HepG2 (cell line): Measurements from ENCODE around the gene CCDC74A. TPM values are rescaled to one million over a fixed set of nuclear protein-coding genes. Genes with fewer than 3 reads are reported as not detected.

Experiments
- ATF7-NPFF ChIP-seq: sonication (generic); formaldehyde crosslinking; IDR thresholded peaks from 2 replicates; pipeline ENCODE4 v1.8.1; 2023; ENCODE audit warnings: mild to moderate bottlenecking, low read depth, missing genetic modification reagents, moderate library complexity
- CEBPB ChIP-seq: IDR thresholded peaks from 2 replicates; pipeline ENCODE4 v1.6.1; 2011; ENCODE audit warnings: low read depth, low read length, improper control_type of control experiment, borderline replicate concordance
- CHD2 ChIP-seq: IDR thresholded peaks from 2 replicates; pipeline ENCODE4 v1.6.1; 2011; ENCODE audit warnings: low read depth, low read length, improper control_type of control experiment
- IRF9 ChIP-seq: sonication (generic); formaldehyde crosslinking; IDR thresholded peaks from 2 replicates; pipeline ENCODE4 v1.8.0; 2022; ENCODE audit warnings: missing genetic modification reagents, mild to moderate bottlenecking, borderline replicate concordance
- JUN ChIP-seq: sonication (generic); formaldehyde crosslinking; IDR thresholded peaks from 2 replicates; pipeline ENCODE4 v1.4.0; 2020; ENCODE audit warnings: mild to moderate bottlenecking, missing genetic modification reagents
- JUND ChIP-seq: sonication (generic); formaldehyde crosslinking; IDR thresholded peaks from 2 replicates; pipeline ENCODE4 v1.8.0; 2022; ENCODE audit warnings: mild to moderate bottlenecking, missing genetic modification reagents
- MEIS1 ChIP-seq: sonication (generic); formaldehyde crosslinking; IDR thresholded peaks from 2 replicates; pipeline ENCODE4 v1.9.0; 2021; ENCODE audit warnings: mild to moderate bottlenecking, missing genetic modification reagents, moderate library complexity, borderline replicate concordance
- NR3C1 ChIP-seq: sonication (generic); formaldehyde crosslinking; IDR thresholded peaks from 2 replicates; pipeline ENCODE4 v1.4.0; 2020; ENCODE audit warnings: missing genetic modification reagents
- RBFOX2 ChIP-seq: fragments of 200-400 bp; formaldehyde crosslinking; IDR thresholded peaks from 2 replicates; pipeline ENCODE4 v1.6.1; 2017; ENCODE audit warnings: low read depth, mild to moderate bottlenecking, low read length
- RERE ChIP-seq: IDR thresholded peaks from 2 replicates; pipeline ENCODE4 v1.6.1; 2016; ENCODE audit warnings: low read depth, missing genetic modification reagents, missing compliant biosample characterization
- ZBTB39 ChIP-seq: sonication (generic); formaldehyde crosslinking; IDR thresholded peaks from 2 replicates; pipeline ENCODE4 v1.5.0; 2020; ENCODE audit warnings: missing genetic modification reagents
- ZFP91 ChIP-seq: sonication (generic); formaldehyde crosslinking; IDR thresholded peaks from 2 replicates; pipeline ENCODE4 v1.9.0; 2022; ENCODE audit warnings: missing genetic modification reagents, mild to moderate bottlenecking, borderline replicate concordance
- ZNF292 ChIP-seq: sonication (generic); formaldehyde crosslinking; IDR thresholded peaks from 2 replicates; pipeline ENCODE4 v1.8.1; 2022; ENCODE audit warnings: mild to moderate bottlenecking, low read depth, missing genetic modification reagents, borderline replicate concordance
- ZNF333 ChIP-seq: sonication (generic); formaldehyde crosslinking; IDR thresholded peaks from 2 replicates; pipeline ENCODE4 v1.4.0; 2020; ENCODE audit warnings: mild to moderate bottlenecking, missing genetic modification reagents, borderline replicate concordance
- ZNF501 ChIP-seq: sonication (generic); formaldehyde crosslinking; IDR thresholded peaks from 2 replicates; pipeline ENCODE4 v1.5.1; 2020; ENCODE audit warnings: mild to moderate bottlenecking, moderate library complexity, missing genetic modification reagents
- ZNF709 ChIP-seq: sonication (generic); formaldehyde crosslinking; IDR thresholded peaks from 2 replicates; pipeline ENCODE4 v1.5.0; 2020; ENCODE audit warnings: mild to moderate bottlenecking, missing genetic modification reagents
- ZNF724P ChIP-seq: sonication (generic); formaldehyde crosslinking; IDR thresholded peaks from 2 replicates; pipeline ENCODE4 v1.8.0; 2022; ENCODE audit warnings: missing genetic modification reagents, borderline replicate concordance
- polyA plus RNA-seq, 8 experiments: library from polyadenylated mRNA; depleted of rRNA in 3 of 8; stranded (reverse) in 7 of 8; unstranded in 1 of 8; fragments of >200 nt; fragmentation: Illumina TruSeq in 4 of 8; extraction: Trizol in 4 of 8; gene quantifications; 2 replicates each; pipeline versions ENCODE4 v1.2.1 to v1.2.3, GENCODE V29; 2011 to 2016; ENCODE audit warnings: low read depth in 4 of 8, missing spikeins in 1 of 8, mixed read lengths in 1 of 8; ENCODE audit not compliant: insufficient read depth in 1 of 8
- total RNA-seq, 5 experiments: library from RNA; depleted of rRNA; stranded (reverse); fragments of >200 nt; fragmentation: Illumina TruSeq; extraction: Trizol; gene quantifications; 2 replicates each; pipeline ENCODE4 v1.2.3, GENCODE V29; 2016; ENCODE audit warnings: low read depth in 1 of 5

Gene CCDC74A
- total and polyA plus RNA-seq, 2 of the 13 experiments (the other 11 are each of a cell fraction or from before 2014, with no cell fraction given), result 0.15 to 0.17 TPM

- TF ChIP-seq ZFP91 (CRISPR knock-in tag) (peak; percentile 82; the same call in 1 of the 2 replicates), ZNF709 (CRISPR knock-in tag) (peak; percentile 69; the same call in 1 of the 2 replicates), CHD2 (peak; percentile 42; the same call in 1 of the 2 replicates), MEIS1 (CRISPR knock-in tag) (peak; percentile 27; the same call in 1 of the 2 replicates), ZBTB39 (CRISPR knock-in tag) (0 out of 2 replicates have a peak, but pooled peaks have one; percentile 59), IRF9 (peak; percentile 80), ATF7-NPFF (CRISPR knock-in tag) (peak; percentile 82; the same call in 1 of the 2 replicates), RERE (peak; percentile 17; the same call in 1 of the 2 replicates), JUN (CRISPR knock-in tag) (no peak), JUND (peak; percentile 61; the same call in 1 of the 2 replicates), NR3C1 (CRISPR knock-in tag) (no peak), ZNF724P (CRISPR knock-in tag) (peak; percentile 56; the same call in 1 of the 2 replicates), ZNF292 (0 out of 2 replicates have a peak, but pooled peaks have one; percentile 46), ZNF501 (peak; percentile 74; the same call in 1 of the 2 replicates), ZNF333 (0 out of 2 replicates have a peak, but pooled peaks have one; percentile 38), CEBPB (no peak), RBFOX2 (peak; percentile 91)
Measured at GRCh38 chr2:131492418-131493198, 35.1 kb upstream of the CCDC74A start (continued).
